ENCODE measurements around the gene INPP4A. TPM values are rescaled to one million over a fixed set of nuclear protein-coding genes. Genes with fewer than 3 reads are reported as not detected.

INPP4A gene
- total and polyA plus RNA-seq, 8 donors: 20.6 to 34.2 (median 23.5) TPM

GRCh38 chr2:98537390-98538126 is 92.9 kb downstream of the INPP4A start:
- H3K4me3 ChIP-seq: no peak overlapping the region
- H3K27ac ChIP-seq: no peak overlapping the region
- DNase-seq (no peak), ATAC-seq (no peak)
- no peaks in the 10 kb centered on the region for H3K4me1 ChIP-seq
- H3K9me3 ChIP-seq: no peaks in the 10 kb centered on the region
- intact Hi-C loops (cut with DNase I): no loop called here
- TF ChIP-seq CTCF (IDR thresholded peaks at IDR 0.05): no peak
- H3K27me3 ChIP-seq: no peaks in the 10 kb centered on the region
- peaks cover 0 to 69% of the 10 kb centered on the region in 2 donors for H3K36me3 ChIP-seq

GRCh38 chr2:98538280-98539041 is 93.8 kb downstream of the INPP4A start:
- intact Hi-C loops (cut with DNase I): no loop called here
- Histone ChIP-seq H3K9me3 (no peaks in the 10 kb centered on the region), H3K4me1 (no peaks in the 10 kb centered on the region), H3K27me3 (no peaks in the 10 kb centered on the region), H3K4me3 (no peak overlapping the region), H3K27ac (no peak overlapping the region), H3K36me3 (peaks cover 0 to 75% of the 10 kb centered on the region in 2 donors)
- no peak for ATAC-seq
- DNase-seq: no peak
- no peak for TF ChIP-seq CTCF (IDR thresholded peaks at IDR 0.05)

- intact Hi-C loops (cut with DNase I): no loop called here
- Histone ChIP-seq H3K9me3 (no peaks in the 10 kb centered on the region), H3K4me1 (no peaks in the 10 kb centered on the region), H3K4me3 (no peak overlapping the region), H3K27me3 (no peaks in the 10 kb centered on the region), H3K27ac (no peak overlapping the region), H3K36me3 (peaks cover 0 to 77% of the 10 kb centered on the region in 2 donors)
- DNase-seq (no peak), ATAC-seq (no peak)
- no peak for TF ChIP-seq CTCF (IDR thresholded peaks at IDR 0.05)
These were observed 94.5 kb downstream of the INPP4A start for GRCh38 chr2:98539056-98539735.

GRCh38 chr2:98540536-98540935 is 95.9 kb downstream of the INPP4A start:
- DNase-seq (no peak), ATAC-seq (no peak)
- peaks cover 0 to 84% of the 10 kb centered on the region in 2 donors for H3K36me3 ChIP-seq
- no peak overlapping the region for H3K4me3 ChIP-seq
- TF ChIP-seq CTCF (IDR thresholded peaks at IDR 0.05): no peak
- intact Hi-C loops (cut with DNase I): no loop called here
- no peaks in the 10 kb centered on the region for H3K4me1 ChIP-seq
- H3K9me3 ChIP-seq: no peaks in the 10 kb centered on the region
- H3K27me3 ChIP-seq: no peaks in the 10 kb centered on the region
- H3K27ac ChIP-seq: no peak overlapping the region

- Histone ChIP-seq H3K27me3 (no peaks in the 10 kb centered on the region), H3K4me3 (no peak overlapping the region), H3K27ac (no peak overlapping the region), H3K36me3 (peaks cover 0 to 89% of the 10 kb centered on the region in 2 donors), H3K9me3 (no peaks in the 10 kb centered on the region), H3K4me1 (no peaks in the 10 kb centered on the region)
- DNase-seq: no peak
- no peak for ATAC-seq
- no peak for TF ChIP-seq CTCF (IDR thresholded peaks at IDR 0.05)
- intact Hi-C loops (cut with DNase I): no loop called here
These were observed 96.8 kb downstream of the INPP4A start for GRCh38 chr2:98541489-98541888.

Data from left lung (tissue), 10 donors.